Measurements from ENCODE around the gene CXCL14. TPM values are rescaled to one million over a fixed set of nuclear protein-coding genes. Genes with fewer than 3 reads are reported as not detected.

Gene CXCL14
- total and polyA plus RNA-seq, 2 experiments from 2014 or later: 1.7 TPM; not detected in 1

GRCh38 chr5:135556620-135557019, 22.2 kb downstream of the CXCL14 start:
- Histone ChIP-seq H3K4me2 (no peak overlapping the region), H3K36me3 (ENCODE audit: insufficient read depth) (no peaks in the 10 kb centered on the region), H3K4me3 (no peak overlapping the region), H4K20me1 (replicated peaks; ENCODE audit: insufficient read depth) (no peaks in the 10 kb centered on the region), H3K4me1 (ENCODE audit: insufficient read depth) (peaks cover 6% of the 10 kb centered on the region), H3K27me3 (ENCODE audit: insufficient read depth) (peaks cover 22% of the 10 kb centered on the region), H3K27ac (ENCODE audit: low read depth) (no peak overlapping the region), H3K79me2 (replicated peaks; ENCODE audit: insufficient read depth) (no peaks in the 10 kb centered on the region), H3F3A (replicated peaks; ENCODE audit: low read depth) (no peaks in the 10 kb centered on the region), H2AFZ (no peak overlapping the region), H3K9me2 (ENCODE audit: insufficient read depth) (no peaks in the 10 kb centered on the region)
- Mint-ChIP-seq H3K4me1 (peaks cover 7% of the 10 kb centered on the region; the same call in 1 of the 3 replicates), H3K9me3 (no peaks in the 10 kb centered on the region), H3K27me3 (ENCODE audit: insufficient read depth, low read depth, poor library complexity) (peaks cover 12% of the 10 kb centered on the region), H3K27ac (no peak overlapping the region), H3K36me3 (ENCODE audit: low read depth) (no peaks in the 10 kb centered on the region), H3K4me3 (no peak overlapping the region)
- ATAC-seq (no peak), DNase-seq (ENCODE audit: low spot score) (no peak)
- TF ChIP-seq NANOG (IDR thresholded peaks at IDR 0.05; ENCODE audit: borderline replicate concordance): no peak
- TF ChIP-seq STAT1 (IDR thresholded peaks at IDR 0.05; ENCODE audit: unreplicated experiment): no peak
- no peak for TF ChIP-seq EZH2phosphoT487 (IDR thresholded peaks at IDR 0.05; ENCODE audit: unreplicated experiment)
- no peak for TF ChIP-seq ZNF462 (CRISPR knock-in tag; IDR thresholded peaks at IDR 0.05)
- TF ChIP-seq ETS1 (IDR thresholded peaks at IDR 0.05): no peak
- no peak for TF ChIP-seq CTCF (conservative IDR thresholded peaks at IDR 0.05; ENCODE audit: low read depth in 2 of 2)
- TF ChIP-seq ZNF114 (CRISPR knock-in tag; IDR thresholded peaks at IDR 0.05): no peak
- TF ChIP-seq POLR2AphosphoS5 (IDR thresholded peaks at IDR 0.05; ENCODE audit: low read depth): no peak
- TF ChIP-seq REST (IDR thresholded peaks at IDR 0.05; ENCODE audit: unreplicated experiment): no peak
- TF ChIP-seq CREB1 (CRISPR knock-in tag; IDR thresholded peaks at IDR 0.05; ENCODE audit: low read depth): no peak
- no peak for TF ChIP-seq ZNF331 (CRISPR knock-in tag; IDR thresholded peaks at IDR 0.05; ENCODE audit: low read depth)
- TF ChIP-seq EZH2 (IDR thresholded peaks at IDR 0.05; ENCODE audit: low read depth, unreplicated experiment): no peak
- TF ChIP-seq JUNB (IDR thresholded peaks at IDR 0.05; ENCODE audit: unreplicated experiment): no peak
